Liver (tissue), 3 donors: ENCODE results near the gene NKAIN2.

Experiments used
- GABPA ChIP-seq, 2 donors: IDR thresholded peaks in 1 of 2; conservative IDR thresholded peaks in 1 of 2; 2 replicates each; pipeline ENCODE4 v1.6.1; 2016; ENCODE audit warnings: antibody characterized with exemption in 2 of 2, mild to moderate bottlenecking in 1 of 2, moderate library complexity in 1 of 2
- TF ChIP-seq, protein P1 (sequence below): fragments of 150-350 bp; IDR thresholded peaks from 2 replicates; pipeline ENCODE4 v1.5.1; 2017; ENCODE audit warnings: improper control_type of control experiment, low read depth, low read length; ENCODE audit not compliant: missing input control
- TF ChIP-seq, protein P2 (sequence below): IDR thresholded peaks from 2 replicates; pipeline ENCODE4 v1.6.1; 2016; ENCODE audit warnings: antibody characterized with exemption
- donor health status: healthy.
- donor health status: healthy.

DNA sequence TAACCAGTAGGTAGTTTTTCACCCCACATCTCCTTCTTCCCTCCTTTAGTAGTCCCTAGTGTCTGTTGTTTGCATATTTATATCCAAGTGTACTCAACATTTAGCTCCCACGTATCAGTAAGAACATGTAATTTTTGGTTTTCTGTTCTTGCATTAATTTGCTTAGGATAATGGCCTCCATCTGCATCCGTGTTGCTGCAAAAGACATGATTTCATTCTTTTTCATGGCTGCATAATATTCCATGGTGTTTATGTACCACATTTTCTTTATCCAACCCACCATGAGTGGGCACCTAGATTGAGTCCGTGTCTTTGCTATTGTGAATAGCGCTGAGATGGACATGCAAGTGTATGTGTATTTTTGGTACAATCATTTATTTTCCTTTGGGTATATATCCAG is 306.8 kb downstream of the NKAIN2 start:
- no peak for TF ChIP-seq GABPA (IDR thresholded peaks at IDR 0.05 in 1 of 2, conservative IDR thresholded peaks at IDR 0.05 in 1 of 2)
- TF ChIP-seq, protein P1, sequence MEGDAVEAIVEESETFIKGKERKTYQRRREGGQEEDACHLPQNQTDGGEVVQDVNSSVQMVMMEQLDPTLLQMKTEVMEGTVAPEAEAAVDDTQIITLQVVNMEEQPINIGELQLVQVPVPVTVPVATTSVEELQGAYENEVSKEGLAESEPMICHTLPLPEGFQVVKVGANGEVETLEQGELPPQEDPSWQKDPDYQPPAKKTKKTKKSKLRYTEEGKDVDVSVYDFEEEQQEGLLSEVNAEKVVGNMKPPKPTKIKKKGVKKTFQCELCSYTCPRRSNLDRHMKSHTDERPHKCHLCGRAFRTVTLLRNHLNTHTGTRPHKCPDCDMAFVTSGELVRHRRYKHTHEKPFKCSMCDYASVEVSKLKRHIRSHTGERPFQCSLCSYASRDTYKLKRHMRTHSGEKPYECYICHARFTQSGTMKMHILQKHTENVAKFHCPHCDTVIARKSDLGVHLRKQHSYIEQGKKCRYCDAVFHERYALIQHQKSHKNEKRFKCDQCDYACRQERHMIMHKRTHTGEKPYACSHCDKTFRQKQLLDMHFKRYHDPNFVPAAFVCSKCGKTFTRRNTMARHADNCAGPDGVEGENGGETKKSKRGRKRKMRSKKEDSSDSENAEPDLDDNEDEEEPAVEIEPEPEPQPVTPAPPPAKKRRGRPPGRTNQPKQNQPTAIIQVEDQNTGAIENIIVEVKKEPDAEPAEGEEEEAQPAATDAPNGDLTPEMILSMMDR, result no peak
- TF ChIP-seq, protein P2, sequence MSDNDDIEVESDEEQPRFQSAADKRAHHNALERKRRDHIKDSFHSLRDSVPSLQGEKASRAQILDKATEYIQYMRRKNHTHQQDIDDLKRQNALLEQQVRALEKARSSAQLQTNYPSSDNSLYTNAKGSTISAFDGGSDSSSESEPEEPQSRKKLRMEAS, result no peak
